ENCODE measurements around the gene RPS16. TPM values are rescaled to one million over a fixed set of nuclear protein-coding genes. Genes with fewer than 3 reads are reported as not detected.

RPS16 gene
- total RNA-seq, 4 donors from 2014 or later = 509 to 2,477 (median 1,257) TPM

GRCh38 chr19:39410017-39410830 lies 25.5 kb downstream of the RPS16 start:
- Histone ChIP-seq H3K27ac (peak overlapping the region; percentile 99), H3K36me3 (peaks cover 11 to 21% (median 19%) of the 10 kb centered on the region in 3 donors), H3K9me3 (no peaks in the 10 kb centered on the region), H3K4me1 (peaks cover 27 to 63% (median 38%) of the 10 kb centered on the region in 3 donors), H3K4me3 (peak overlapping the region; percentile 76 to 90 (median 79)), H3K27me3 (no peaks in the 10 kb centered on the region)
- DNase-seq = no peak
- intact Hi-C loops (cut with DNase I) = no loop called here
- TF ChIP-seq, protein P1, sequence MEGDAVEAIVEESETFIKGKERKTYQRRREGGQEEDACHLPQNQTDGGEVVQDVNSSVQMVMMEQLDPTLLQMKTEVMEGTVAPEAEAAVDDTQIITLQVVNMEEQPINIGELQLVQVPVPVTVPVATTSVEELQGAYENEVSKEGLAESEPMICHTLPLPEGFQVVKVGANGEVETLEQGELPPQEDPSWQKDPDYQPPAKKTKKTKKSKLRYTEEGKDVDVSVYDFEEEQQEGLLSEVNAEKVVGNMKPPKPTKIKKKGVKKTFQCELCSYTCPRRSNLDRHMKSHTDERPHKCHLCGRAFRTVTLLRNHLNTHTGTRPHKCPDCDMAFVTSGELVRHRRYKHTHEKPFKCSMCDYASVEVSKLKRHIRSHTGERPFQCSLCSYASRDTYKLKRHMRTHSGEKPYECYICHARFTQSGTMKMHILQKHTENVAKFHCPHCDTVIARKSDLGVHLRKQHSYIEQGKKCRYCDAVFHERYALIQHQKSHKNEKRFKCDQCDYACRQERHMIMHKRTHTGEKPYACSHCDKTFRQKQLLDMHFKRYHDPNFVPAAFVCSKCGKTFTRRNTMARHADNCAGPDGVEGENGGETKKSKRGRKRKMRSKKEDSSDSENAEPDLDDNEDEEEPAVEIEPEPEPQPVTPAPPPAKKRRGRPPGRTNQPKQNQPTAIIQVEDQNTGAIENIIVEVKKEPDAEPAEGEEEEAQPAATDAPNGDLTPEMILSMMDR (IDR thresholded peaks at IDR 0.05) = peak in 3 of 6 experiments; percentile 6 to 26 (median 18)
- TF ChIP-seq POLR2A (IDR thresholded peaks at IDR 0.05) = peak in 2 of 4 donors; percentile 54 to 78
- 2% methylated on average over 26 to 34 of the region's 35 CpGs for WGBS, 2 donors

GRCh38 chr19:39409208-39410016 lies 26.3 kb downstream of the RPS16 start:
- peak overlapping the region; percentile 76 to 90 (median 79) for H3K4me3 ChIP-seq
- no peaks in the 10 kb centered on the region for H3K27me3 ChIP-seq
- peaks cover 11 to 21% (median 19%) of the 10 kb centered on the region in 3 donors for H3K36me3 ChIP-seq
- peaks cover 30 to 63% (median 46%) of the 10 kb centered on the region in 3 donors for H3K4me1 ChIP-seq
- WGBS, 2 donors = 1 to 2% methylated on average over 5 to 8 of the region's 52 CpGs
- no peaks in the 10 kb centered on the region for H3K9me3 ChIP-seq
- peak; percentile 8 to 88 (median 77) for TF ChIP-seq POLR2A (IDR thresholded peaks at IDR 0.05)
- TF ChIP-seq, protein P1 (IDR thresholded peaks at IDR 0.05) = peak in 1 of 6 experiments; percentile 10
- peak; percentile 79 for DNase-seq
- H3K27ac ChIP-seq = peak overlapping the region; percentile 99
- intact Hi-C loops (cut with DNase I) = no loop called here

DNA sequence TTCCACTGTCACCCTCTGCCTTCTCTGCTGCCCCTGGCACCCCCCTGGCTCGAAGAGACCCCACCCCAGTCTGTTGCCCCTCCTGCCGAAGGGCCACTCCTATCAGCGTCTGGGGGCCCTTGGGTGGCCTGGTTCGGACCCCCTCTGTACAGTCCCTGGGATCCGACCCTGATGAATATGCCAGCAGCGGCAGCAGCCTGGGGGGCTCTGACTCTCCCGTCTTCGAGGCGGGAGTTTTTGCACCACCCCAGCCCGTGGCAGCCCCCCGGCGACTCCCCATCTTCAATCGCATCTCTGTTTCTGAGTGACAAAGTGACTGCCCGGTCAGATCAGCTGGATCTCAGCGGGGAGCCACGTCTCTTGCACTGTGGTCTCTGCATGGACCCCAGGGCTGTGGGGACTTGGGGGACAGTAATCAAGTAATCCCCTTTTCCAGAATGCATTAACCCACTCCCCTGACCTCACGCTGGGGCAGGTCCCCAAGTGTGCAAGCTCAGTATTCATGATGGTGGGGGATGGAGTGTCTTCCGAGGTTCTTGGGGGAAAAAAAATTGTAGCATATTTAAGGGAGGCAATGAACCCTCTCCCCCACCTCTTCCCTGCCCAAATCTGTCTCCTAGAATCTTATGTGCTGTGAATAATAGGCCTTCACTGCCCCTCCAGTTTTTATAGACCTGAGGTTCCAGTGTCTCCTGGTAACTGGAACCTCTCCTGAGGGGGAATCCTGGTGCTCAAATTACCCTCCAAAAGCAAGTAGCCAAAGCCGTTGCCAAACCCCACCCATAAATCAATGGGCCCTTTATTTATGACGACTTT lies 27.1 kb downstream of the RPS16 start:
- Histone ChIP-seq H3K27me3 (no peaks in the 10 kb centered on the region), H3K4me3 (peak overlapping the region; percentile 76 to 90 (median 79)), H3K36me3 (peaks cover 11 to 21% (median 19%) of the 10 kb centered on the region in 3 donors), H3K4me1 (peaks cover 31 to 63% (median 44%) of the 10 kb centered on the region in 3 donors), H3K9me3 (no peaks in the 10 kb centered on the region), H3K27ac (peak overlapping the region; percentile 99)
- 3 to 7% methylated on average over 4 to 15 of the region's 20 CpGs for WGBS, 2 donors
- TF ChIP-seq POLR2A (IDR thresholded peaks at IDR 0.05) = peak in 1 of 4 donors; percentile 46
- TF ChIP-seq, protein P1 (IDR thresholded peaks at IDR 0.05) = no peak
- no peak for DNase-seq
- intact Hi-C loops (cut with DNase I) = no loop called here

GRCh38 chr19:39407660-39408391 lies 27.9 kb downstream of the RPS16 start:
- Histone ChIP-seq H3K4me3 (peak overlapping the region; percentile 76 to 90 (median 79)), H3K27me3 (no peaks in the 10 kb centered on the region), H3K4me1 (peaks cover 31 to 63% (median 44%) of the 10 kb centered on the region in 3 donors), H3K36me3 (peaks cover 11 to 21% (median 19%) of the 10 kb centered on the region in 3 donors), H3K9me3 (no peaks in the 10 kb centered on the region), H3K27ac (peak overlapping the region; percentile 99)
- no peak for DNase-seq
- intact Hi-C loops (cut with DNase I) = no loop called here
- TF ChIP-seq, protein P1 (IDR thresholded peaks at IDR 0.05) = peak in 1 of 6 experiments; percentile 7
- TF ChIP-seq POLR2A (IDR thresholded peaks at IDR 0.05) = peak in 3 of 4 donors; percentile 48 to 81 (median 52)
- WGBS, 2 donors = 8 to 10% methylated on average over 11 to 12 of the region's 40 CpGs
